Sigmoid colon (tissue), 7 donors: ENCODE data around the gene CYTH3. TPM values are rescaled to one million over a fixed set of nuclear protein-coding genes. Genes with fewer than 3 reads are reported as not detected.
A peak's percentile ranks its signal among the peaks of the same experiment; 100 is the strongest.

Source experiments
- DNase-seq: peaks from one replicate; pipeline ENCODE4 v3.0.0-alpha.2; 2019
- H3K27ac ChIP-seq, 4 donors: fragments of 200-600 bp; sonication (generic); one replicate each; pipeline ENCODE4 v1.5.1; 2016 to 2019; ENCODE audit warnings: mild to moderate bottlenecking in 1 of 4
- H3K27me3 ChIP-seq, 3 donors: fragments of 200-600 bp; sonication (generic); one replicate each; pipeline ENCODE4 v1.5.1; 2019; ENCODE audit warnings: mild to moderate bottlenecking in 1 of 3
- H3K36me3 ChIP-seq, 4 donors: fragments of 200-600 bp; sonication (generic); one replicate each; pipeline ENCODE4 v1.5.1; 2016 to 2019
- H3K4me1 ChIP-seq, 4 donors: fragments of 200-600 bp; sonication (generic); one replicate each; pipeline ENCODE4 v1.5.1; 2017 to 2019
- H3K4me3 ChIP-seq, 4 donors: fragments of 200-600 bp; sonication (generic); one replicate each; pipeline ENCODE4 v1.5.1; 2017 to 2019; ENCODE audit warnings: mild to moderate bottlenecking in 2 of 4, moderate library complexity in 1 of 4
- H3K9me3 ChIP-seq, 4 donors: fragments of 200-600 bp in 3 of 4; sonication (generic) in 3 of 4; one replicate each; pipeline versions ENCODE4 v1.5.1 to v1.6.1; 2013 to 2019
- CTCF ChIP-seq, 4 experiments: fragments of 450-650 bp in 3 of 4; fragments of 200-600 bp in 1 of 4; IDR thresholded peaks; one replicate each; pipeline ENCODE4 v1.5.1; 2016 to 2019; ENCODE audit warnings: antibody characterized with exemption in 4 of 4, mild to moderate bottlenecking in 3 of 4, moderate library complexity in 2 of 4
- EP300 ChIP-seq, 4 donors: sonication (generic); formaldehyde crosslinking; IDR thresholded peaks; one replicate each; pipeline ENCODE4 v1.6.1; 2017; ENCODE audit warnings: antibody characterized with exemption in 4 of 4
- POLR2A ChIP-seq, 2 donors: fragments of 450-650 bp; IDR thresholded peaks; one replicate each; pipeline ENCODE4 v1.6.1; 2016; ENCODE audit warnings: antibody characterized with exemption in 2 of 2, mild to moderate bottlenecking in 2 of 2, moderate library complexity in 2 of 2
- POLR2AphosphoS5 ChIP-seq, 4 donors: sonication (generic); formaldehyde crosslinking; IDR thresholded peaks; one replicate each; pipeline ENCODE4 v1.6.1; 2017; ENCODE audit warnings: antibody characterized with exemption in 4 of 4
- WGBS, 2 donors: extraction: QIAGEN DNeasy Blood & Tissue Kit; methylation state at CpG; one replicate each; pipeline ENCODE4 v1.1.7; 2013; 5-methylcytosine and 5-hydroxymethylcytosine counted together
- intact Hi-C: fragments of 100-400 bp; cut with DNase I; formaldehyde crosslinking; loops from one replicate; pipeline ENCODE4 v1.15.1; 2023
- polyA plus RNA-seq, 3 donors: library from polyadenylated mRNA; stranded (reverse); fragments of 200-250 nt; gene quantifications; one replicate each; pipeline ENCODE4 v1.2.3, GENCODE V29; 2013
- total RNA-seq, 4 donors: library from RNA; depleted of rRNA; stranded (reverse); fragments of >200 nt; gene quantifications; one replicate each; pipeline ENCODE4 v1.1.0, GENCODE V29; 2016
- donor health status: healthy with polysubstance abuse.
- donor health status: Bipolar disorder and iron deficiency.
- donor health status: healthy.

The CYTH3 gene
- total and polyA plus RNA-seq, 7 donors: 6.5 to 34.8 (median 27.1) TPM

DNA sequence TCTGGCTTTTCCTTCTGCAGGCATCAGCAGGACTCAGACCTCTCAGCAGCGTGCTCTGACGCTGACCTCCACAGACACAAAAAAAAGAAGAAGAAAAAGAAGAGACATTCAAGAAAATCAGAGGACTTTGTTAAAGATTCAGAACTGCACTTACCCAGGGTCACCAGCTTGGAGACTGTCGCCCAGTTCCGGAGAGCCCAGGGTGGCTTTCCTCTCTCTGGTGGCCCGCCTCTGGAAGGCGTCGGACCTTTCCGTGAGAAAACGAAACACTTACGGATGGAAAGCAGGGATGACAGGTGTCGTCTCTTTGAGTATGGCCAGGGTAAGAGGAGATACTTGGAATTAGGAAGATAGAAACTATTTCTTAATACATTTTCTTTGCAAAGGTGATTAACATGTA is 115.7 kb downstream of the CYTH3 start:
- intact Hi-C loops: no loop called here
- Histone ChIP-seq H3K36me3 (peaks cover 26 to 79% (median 31%) of the 10 kb centered on the region in 4 donors), H3K4me1 (peaks cover 0 to 19% (median 14%) of the 10 kb centered on the region in 4 donors), H3K4me3 (no peak overlapping the region), H3K9me3 (no peaks in the 10 kb centered on the region), H3K27me3 (no peaks in the 10 kb centered on the region), H3K27ac (no peak overlapping the region)
- no peak for TF ChIP-seq EP300 (IDR thresholded peaks at IDR 0.05)
- TF ChIP-seq POLR2A (IDR thresholded peaks at IDR 0.05): no peak
- no peak for TF ChIP-seq POLR2AphosphoS5 (IDR thresholded peaks at IDR 0.05)
- no peak for TF ChIP-seq CTCF (IDR thresholded peaks at IDR 0.05)
- 95 to 96% methylated on average over 11 of the region's 11 CpGs for WGBS, 2 donors
- peak; percentile 17 for DNase-seq

GRCh38 chr7:6155596-6155995 is 116.8 kb downstream of the CYTH3 start:
- WGBS, 2 donors: 97% methylated on average over 11 of the region's 11 CpGs
- TF ChIP-seq POLR2A (IDR thresholded peaks at IDR 0.05) (no peak), POLR2AphosphoS5 (IDR thresholded peaks at IDR 0.05) (no peak), CTCF (IDR thresholded peaks at IDR 0.05) (no peak), EP300 (IDR thresholded peaks at IDR 0.05) (no peak)
- Histone ChIP-seq H3K27me3 (no peaks in the 10 kb centered on the region), H3K4me1 (peaks cover 0 to 11% (median 5%) of the 10 kb centered on the region in 4 donors), H3K4me3 (no peak overlapping the region), H3K9me3 (no peaks in the 10 kb centered on the region), H3K36me3 (peaks cover 26 to 91% (median 38%) of the 10 kb centered on the region in 4 donors), H3K27ac (no peak overlapping the region)
- intact Hi-C loops: no loop called here
- peak; percentile 28 for DNase-seq

- H3K27ac ChIP-seq: no peak overlapping the region
- peak; percentile 44 for DNase-seq
- no peak overlapping the region for H3K4me3 ChIP-seq
- no peaks in the 10 kb centered on the region for H3K9me3 ChIP-seq
- intact Hi-C loops: no loop called here
- H3K27me3 ChIP-seq: no peaks in the 10 kb centered on the region
- WGBS, 2 donors: 96 to 97% methylated on average over 64 of the region's 64 CpGs
- H3K36me3 ChIP-seq: peaks cover 26 to 99% (median 46%) of the 10 kb centered on the region in 4 donors
- peaks cover 0 to 3% (median under 1%) of the 10 kb centered on the region in 4 donors for H3K4me1 ChIP-seq
- TF ChIP-seq POLR2A (IDR thresholded peaks at IDR 0.05) (no peak), POLR2AphosphoS5 (IDR thresholded peaks at IDR 0.05) (no peak), EP300 (IDR thresholded peaks at IDR 0.05) (no peak), CTCF (IDR thresholded peaks at IDR 0.05) (no peak)
These were observed 117.7 kb downstream of the CYTH3 start for GRCh38 chr7:6154542-6155404.

DNA sequence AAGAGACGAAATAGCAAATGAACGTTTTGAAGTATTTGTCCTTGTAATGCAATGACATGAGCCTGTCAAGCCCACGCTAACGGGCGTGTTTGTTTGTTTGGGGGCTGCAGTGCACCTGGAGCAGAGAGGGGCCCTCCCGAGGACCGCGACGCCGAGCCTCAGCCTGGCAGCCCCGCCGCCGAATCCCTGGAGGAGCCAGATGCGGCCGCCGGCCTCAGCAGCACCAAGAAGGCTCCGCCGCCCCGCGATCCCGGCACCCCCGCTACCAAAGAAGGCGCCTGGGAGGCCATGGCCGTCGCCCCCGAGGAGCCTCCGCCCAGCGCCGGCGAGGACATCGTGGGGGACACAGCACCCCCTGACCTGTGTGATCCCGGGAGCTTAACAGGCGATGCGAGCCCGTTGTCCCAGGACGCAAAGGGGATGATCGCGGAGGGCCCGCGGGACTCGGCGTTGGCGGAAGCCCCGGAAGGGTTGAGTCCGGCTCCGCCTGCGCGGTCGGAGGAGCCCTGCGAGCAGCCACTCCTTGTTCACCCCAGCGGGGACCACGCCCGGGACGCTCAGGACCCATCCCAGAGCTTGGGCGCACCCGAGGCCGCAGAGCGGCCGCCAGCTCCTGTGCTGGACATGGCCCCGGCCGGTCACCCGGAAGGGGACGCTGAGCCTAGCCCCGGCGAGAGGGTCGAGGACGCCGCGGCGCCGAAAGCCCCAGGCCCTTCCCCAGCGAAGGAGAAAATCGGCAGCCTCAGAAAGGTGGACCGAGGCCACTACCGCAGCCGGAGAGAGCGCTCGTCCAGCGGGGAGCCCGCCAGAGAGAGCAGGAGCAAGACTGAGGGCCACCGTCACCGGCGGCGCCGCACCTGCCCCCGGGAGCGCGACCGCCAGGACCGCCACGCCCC is 118.5 kb downstream of the CYTH3 start:
- WGBS, 2 donors: 93 to 95% methylated on average over 91 of the region's 91 CpGs

More for the DNA sequence above, 118.5 kb downstream of the CYTH3 start:
- Histone ChIP-seq H3K27me3 (no peaks in the 10 kb centered on the region), H3K4me3 (no peak overlapping the region), H3K27ac (no peak overlapping the region), H3K4me1 (peaks cover 0 to 7% (median 0%) of the 10 kb centered on the region in 4 donors), H3K36me3 (peaks cover 26 to 99% (median 49%) of the 10 kb centered on the region in 4 donors), H3K9me3 (no peaks in the 10 kb centered on the region)
- no peak for TF ChIP-seq EP300 (IDR thresholded peaks at IDR 0.05)
- no peak for TF ChIP-seq POLR2AphosphoS5 (IDR thresholded peaks at IDR 0.05)
- intact Hi-C loops: no loop called here
- no peak for DNase-seq
